Measurements from ENCODE around the gene TRPM4. TPM values are rescaled to one million over a fixed set of nuclear protein-coding genes. Genes with fewer than 3 reads are reported as not detected.
A peak's percentile ranks its signal among the peaks of the same experiment; 100 is the strongest.

TRPM4 gene
- total and polyA plus RNA-seq, 2 of the 13 experiments (the other 11 are each of a cell fraction or from before 2014, with no cell fraction given), result 1.9 to 4.3 TPM

DNA sequence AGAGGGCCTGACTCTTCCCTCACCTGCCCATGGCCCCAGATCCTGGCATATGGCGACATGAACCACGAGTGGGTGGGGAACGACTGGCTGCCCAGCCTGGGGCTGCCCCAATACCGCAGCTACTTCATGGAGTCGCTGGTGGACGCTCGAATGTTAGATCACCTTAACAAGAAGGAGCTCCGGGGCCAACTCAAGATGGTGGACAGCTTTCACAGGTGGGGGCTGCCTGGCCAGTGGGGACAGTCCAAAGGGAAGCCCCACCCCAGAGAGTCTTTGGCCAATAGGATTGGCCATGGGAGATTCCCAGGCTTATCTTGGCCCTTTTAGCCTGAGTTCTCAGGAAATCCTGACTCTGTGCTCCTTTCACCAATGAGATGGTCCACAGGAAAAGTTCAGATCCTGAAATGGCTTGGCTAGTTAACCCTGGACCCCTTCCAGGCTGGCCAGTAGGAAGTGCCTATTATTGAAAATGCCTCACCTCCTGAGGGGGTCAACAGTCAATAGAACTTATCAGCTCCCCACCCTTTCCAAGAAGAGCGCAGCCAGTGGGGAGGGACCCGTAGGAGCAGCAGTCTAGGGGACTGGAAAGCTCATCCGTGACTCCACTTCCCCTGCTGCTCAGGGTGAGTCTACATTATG lies 9.4 kb upstream of the TRPM4 start (continued):
- TF ChIP-seq SAFB2 (CRISPR knock-in tag; IDR thresholded peaks at IDR 0.05; ENCODE audit: borderline replicate concordance, low read depth), result no peak
- TF ChIP-seq RARA (CRISPR knock-in tag; IDR thresholded peaks at IDR 0.05), result no peak
- TF ChIP-seq ZKSCAN1 (IDR thresholded peaks at IDR 0.05; ENCODE audit: low read length), result no peak
- TF ChIP-seq, protein P1, sequence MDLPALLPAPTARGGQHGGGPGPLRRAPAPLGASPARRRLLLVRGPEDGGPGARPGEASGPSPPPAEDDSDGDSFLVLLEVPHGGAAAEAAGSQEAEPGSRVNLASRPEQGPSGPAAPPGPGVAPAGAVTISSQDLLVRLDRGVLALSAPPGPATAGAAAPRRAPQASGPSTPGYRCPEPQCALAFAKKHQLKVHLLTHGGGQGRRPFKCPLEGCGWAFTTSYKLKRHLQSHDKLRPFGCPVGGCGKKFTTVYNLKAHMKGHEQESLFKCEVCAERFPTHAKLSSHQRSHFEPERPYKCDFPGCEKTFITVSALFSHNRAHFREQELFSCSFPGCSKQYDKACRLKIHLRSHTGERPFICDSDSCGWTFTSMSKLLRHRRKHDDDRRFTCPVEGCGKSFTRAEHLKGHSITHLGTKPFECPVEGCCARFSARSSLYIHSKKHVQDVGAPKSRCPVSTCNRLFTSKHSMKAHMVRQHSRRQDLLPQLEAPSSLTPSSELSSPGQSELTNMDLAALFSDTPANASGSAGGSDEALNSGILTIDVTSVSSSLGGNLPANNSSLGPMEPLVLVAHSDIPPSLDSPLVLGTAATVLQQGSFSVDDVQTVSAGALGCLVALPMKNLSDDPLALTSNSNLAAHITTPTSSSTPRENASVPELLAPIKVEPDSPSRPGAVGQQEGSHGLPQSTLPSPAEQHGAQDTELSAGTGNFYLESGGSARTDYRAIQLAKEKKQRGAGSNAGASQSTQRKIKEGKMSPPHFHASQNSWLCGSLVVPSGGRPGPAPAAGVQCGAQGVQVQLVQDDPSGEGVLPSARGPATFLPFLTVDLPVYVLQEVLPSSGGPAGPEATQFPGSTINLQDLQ (CRISPR knock-in tag; IDR thresholded peaks at IDR 0.05), result no peak
- no peak for TF ChIP-seq NR1H2 (CRISPR knock-in tag; IDR thresholded peaks at IDR 0.05; ENCODE audit: borderline replicate concordance, low read depth)

DNA sequence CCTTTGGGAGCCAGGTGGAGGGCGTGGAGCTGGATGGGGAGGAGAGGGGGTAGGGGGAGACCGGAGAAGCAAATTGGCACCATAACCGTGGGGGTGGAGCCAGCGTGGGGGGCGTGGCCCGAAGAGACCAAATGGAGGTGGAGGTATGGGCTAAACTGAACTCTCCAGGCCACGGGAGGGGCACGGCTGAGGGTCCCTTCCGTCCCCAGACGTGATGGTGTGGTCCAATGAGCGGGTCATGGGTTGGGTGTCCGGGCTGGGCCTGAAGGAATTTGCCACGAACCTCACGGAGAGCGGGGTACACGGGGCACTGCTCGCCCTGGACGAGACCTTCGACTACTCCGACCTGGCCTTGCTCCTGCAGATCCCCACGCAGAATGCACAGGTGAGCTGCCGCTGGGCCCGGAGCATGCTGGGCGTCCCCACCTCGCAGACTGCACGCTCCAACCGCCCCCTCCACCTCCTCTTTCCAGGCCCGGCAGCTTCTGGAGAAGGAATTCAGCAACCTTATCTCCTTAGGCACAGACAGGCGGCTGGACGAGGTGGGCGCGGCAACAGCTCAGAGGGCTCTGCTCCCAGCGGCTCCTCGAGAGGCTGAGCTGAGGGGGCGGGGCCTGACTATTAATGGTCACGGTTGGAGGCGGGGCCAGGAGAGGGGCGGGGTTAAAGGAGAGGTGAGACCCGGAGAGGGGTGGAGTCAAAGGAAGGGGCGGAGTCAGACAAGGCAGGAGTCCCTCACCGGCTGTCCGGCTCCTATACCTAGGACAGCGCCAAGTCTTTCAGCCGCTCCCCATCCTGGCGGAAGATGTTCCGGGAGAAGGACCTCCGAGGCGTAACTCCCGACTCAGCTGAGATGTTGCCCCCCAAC lies 8.6 kb upstream of the TRPM4 start:
- intact Hi-C loops (cut with micrococcal nuclease; ENCODE audit: unreplicated experiment) (loop anchor here (1.0 to 5.0 kb wide), 2 partner anchors 30 to 52 kb away; partner anchors contain the start of genes C19orf73 and PPFIA3), in situ Hi-C loops (cut with HindIII; ENCODE audit: extremely low pct_ligation_motif_present, low pct_unique_long_range_greater_than_20kb) (no loop called here)
- DNase-seq (ENCODE audit: low spot score), result peak; percentile 86
- H2AFZ ChIP-seq (ENCODE audit: low read length), result no peak overlapping the region
- no TSS peak for BruUV-seq (replicated peaks)
- peak overlapping the region; percentile 94 for H3K4me2 ChIP-seq (ENCODE audit: low read depth, low read length)
- no peaks in the 10 kb centered on the region for H3K9me3 ChIP-seq (ENCODE audit: low read length)
- peak overlapping the region; percentile 77 for H3K27ac ChIP-seq (ENCODE audit: extremely low read length, insufficient read depth, low read length)
- H3K9ac ChIP-seq (ENCODE audit: insufficient read depth, low read depth, low read length), result peak overlapping the region; percentile 77
- no peaks in the 10 kb centered on the region; a peak in 2 of 5 replicates for H3K27me3 ChIP-seq (ENCODE audit: control insufficient read depth in 1 of 2, insufficient read depth in 2 of 2, low read length in 2 of 2)
- FAIRE-seq, result peak; percentile 83
- no peaks in the 10 kb centered on the region for H4K20me1 ChIP-seq (ENCODE audit: insufficient read depth, low read length)
- H3K36me3 ChIP-seq (replicated peaks in 1 of 2; ENCODE audit: control insufficient read depth in 1 of 2, insufficient read depth in 2 of 2, low read length in 2 of 2), result no peaks in the 10 kb centered on the region
- H3K4me1 ChIP-seq (ENCODE audit: insufficient read depth, low read length), result peaks cover 54% of the 10 kb centered on the region
- ChIA-PET POLR2A (interaction anchor here (0.6 to 3.2 kb wide), 10 partner anchors 10 to 942 kb away, joined by 3 to 21 read pairs (median 6); partner anchors contain the start of genes GYS1, LIN7B and RUVBL2), CTCF (ENCODE audit: low intra/inter-chr PET ratio, low total read pairs) (no interaction called here)
- H3K4me3 ChIP-seq (replicated peaks in 1 of 3; ENCODE audit: insufficient read depth in 1 of 3, low read depth in 2 of 3, low read length in 3 of 3), result peak overlapping the region; percentile 53 to 86 (median 63)
- H3K79me2 ChIP-seq (ENCODE audit: insufficient read depth, low read length), result no peaks in the 10 kb centered on the region
- ATAC-seq, result peak; percentile 66
- WGBS (ENCODE audit: low lambda C conversion rate), result 9% methylated on average over 16 of the region's 49 CpGs
- TF ChIP-seq ARNT2 (CRISPR knock-in tag; IDR thresholded peaks at IDR 0.05; ENCODE audit: low read depth) (0 out of 2 replicates have a peak, but pooled peaks have one; percentile 34), NCOR1 (IDR thresholded peaks at IDR 0.05; ENCODE audit: borderline replicate concordance, low read length) (no peak), TARDBP (CRISPR knock-in tag; IDR thresholded peaks at IDR 0.05) (no peak), SMARCE1 (IDR thresholded peaks at IDR 0.05; ENCODE audit: borderline replicate concordance) (no peak), FIP1L1 (IDR thresholded peaks at IDR 0.05; ENCODE audit: borderline replicate concordance, insufficient read depth, low read depth, low read length) (no peak), STAG1 (CRISPR knock-in tag; IDR thresholded peaks at IDR 0.05) (no peak), ZNF343 (CRISPR knock-in tag; IDR thresholded peaks at IDR 0.05) (no peak), SPEN (CRISPR knock-in tag; IDR thresholded peaks at IDR 0.05; ENCODE audit: low read depth) (no peak), ZNF761 (CRISPR knock-in tag; conservative IDR thresholded peaks at IDR 0.05) (no peak), ATF7-NPFF (CRISPR knock-in tag; IDR thresholded peaks at IDR 0.05; ENCODE audit: low read depth) (peak; percentile 42; the same call in 1 of the 2 replicates), NFKB2 (CRISPR knock-in tag; IDR thresholded peaks at IDR 0.05; ENCODE audit: borderline replicate concordance) (peak; percentile 48; the same call in 1 of the 2 replicates), ZZZ3 (CRISPR knock-in tag; IDR thresholded peaks at IDR 0.05; ENCODE audit: borderline replicate concordance) (no peak)

Measured in HepG2 (cell line).